ENCODE measurements around the gene RNASET2. TPM values are rescaled to one million over a fixed set of nuclear protein-coding genes. Genes with fewer than 3 reads are reported as not detected.
A peak's percentile ranks its signal among the peaks of the same experiment; 100 is the strongest.

Gene RNASET2
- total RNA-seq, 2 donors from 2014 or later = 25.8 to 29.3 TPM

- H3K4me1 ChIP-seq (ENCODE audit: control insufficient read depth, insufficient read depth, low read length) = no peaks in the 10 kb centered on the region
- H3K36me3 ChIP-seq (ENCODE audit: control insufficient read depth, insufficient read depth, low read length) = no peaks in the 10 kb centered on the region
- H3K9me3 ChIP-seq (ENCODE audit: control insufficient read depth, low read length) = no peaks in the 10 kb centered on the region
- Mint-ChIP-seq H3K4me1 (peaks cover 10% of the 10 kb centered on the region), H3K27me3 (ENCODE audit: insufficient read depth) (peaks cover 13% of the 10 kb centered on the region), H3K4me3 (no peak overlapping the region), H3K9me3 (peaks cover 22% of the 10 kb centered on the region), H3K27ac (no peak overlapping the region), H3K36me3 (ENCODE audit: low read depth) (peaks cover 12% of the 10 kb centered on the region)
- peak; percentile 63 for DNase-seq
- H3K9ac ChIP-seq (ENCODE audit: extremely low read depth, low read length, poor library complexity, severe bottlenecking) = no peak overlapping the region
- WGBS, 2 experiments (ENCODE audit: insufficient coverage in 1 of 2, insufficient read length in 1 of 2) = 81 to 92% methylated on average over 11 to 13 of the region's 13 CpGs
- H3K27ac ChIP-seq (ENCODE audit: low read depth, low read length) = peak overlapping the region; percentile 24
- H3K27me3 ChIP-seq (ENCODE audit: control insufficient read depth, insufficient read depth, low read length, poor library complexity, severe bottlenecking) = no peaks in the 10 kb centered on the region
- TF ChIP-seq CTCF (conservative IDR thresholded peaks at IDR 0.05) = no peak
- H3K4me3 ChIP-seq (ENCODE audit: low read length) = no peak overlapping the region
These were observed 52.9 kb downstream of the RNASET2 start for GRCh38 chr6:166903500-166903899.

- H3K27me3 ChIP-seq (ENCODE audit: control insufficient read depth, insufficient read depth, low read length, poor library complexity, severe bottlenecking) = no peaks in the 10 kb centered on the region
- H3K4me3 ChIP-seq (ENCODE audit: low read length) = no peak overlapping the region
- Mint-ChIP-seq H3K4me1 (peaks cover 10% of the 10 kb centered on the region), H3K36me3 (ENCODE audit: low read depth) (peaks cover 13% of the 10 kb centered on the region), H3K27ac (no peak overlapping the region), H3K9me3 (peaks cover 22% of the 10 kb centered on the region), H3K27me3 (ENCODE audit: insufficient read depth) (peaks cover 15% of the 10 kb centered on the region), H3K4me3 (no peak overlapping the region)
- no peaks in the 10 kb centered on the region for H3K36me3 ChIP-seq (ENCODE audit: control insufficient read depth, insufficient read depth, low read length)
- 93 to 96% methylated on average over 8 of the region's 8 CpGs for WGBS, 2 experiments (ENCODE audit: insufficient coverage in 1 of 2, insufficient read length in 1 of 2)
- TF ChIP-seq CTCF (conservative IDR thresholded peaks at IDR 0.05) = no peak
- no peaks in the 10 kb centered on the region for H3K4me1 ChIP-seq (ENCODE audit: control insufficient read depth, insufficient read depth, low read length)
- no peak for DNase-seq
- peak overlapping the region; percentile 24 for H3K27ac ChIP-seq (ENCODE audit: low read depth, low read length)
- H3K9ac ChIP-seq (ENCODE audit: extremely low read depth, low read length, poor library complexity, severe bottlenecking) = no peak overlapping the region
- H3K9me3 ChIP-seq (ENCODE audit: control insufficient read depth, low read length) = no peaks in the 10 kb centered on the region
These were observed 53.3 kb downstream of the RNASET2 start for GRCh38 chr6:166903027-166903426.

- Mint-ChIP-seq H3K27me3 (ENCODE audit: insufficient read depth) (peaks cover 15% of the 10 kb centered on the region), H3K4me3 (no peak overlapping the region), H3K9me3 (peaks cover 24% of the 10 kb centered on the region), H3K27ac (no peak overlapping the region), H3K36me3 (ENCODE audit: low read depth) (peaks cover 13% of the 10 kb centered on the region), H3K4me1 (peaks cover 16% of the 10 kb centered on the region)
- no peak overlapping the region for H3K27ac ChIP-seq (ENCODE audit: low read depth, low read length)
- H3K9me3 ChIP-seq (ENCODE audit: control insufficient read depth, low read length) = no peaks in the 10 kb centered on the region
- no peak overlapping the region for H3K9ac ChIP-seq (ENCODE audit: extremely low read depth, low read length, poor library complexity, severe bottlenecking)
- 90 to 95% methylated on average over 33 of the region's 33 CpGs for WGBS, 2 experiments (ENCODE audit: insufficient coverage in 1 of 2, insufficient read length in 1 of 2)
- no peaks in the 10 kb centered on the region for H3K27me3 ChIP-seq (ENCODE audit: control insufficient read depth, insufficient read depth, low read length, poor library complexity, severe bottlenecking)
- no peaks in the 10 kb centered on the region for H3K36me3 ChIP-seq (ENCODE audit: control insufficient read depth, insufficient read depth, low read length)
- no peaks in the 10 kb centered on the region for H3K4me1 ChIP-seq (ENCODE audit: control insufficient read depth, insufficient read depth, low read length)
- H3K4me3 ChIP-seq (ENCODE audit: low read length) = no peak overlapping the region
- no peak for DNase-seq
- TF ChIP-seq CTCF (conservative IDR thresholded peaks at IDR 0.05) = no peak
These were observed 54.1 kb downstream of the RNASET2 start for GRCh38 chr6:166902211-166902755.

Measured in endodermal cell (in vitro differentiated cells).